PFSK-1 (cell line): Measurements from ENCODE around the gene MGAT4A.

Experiments used
- FOXP2 ChIP-seq: optimal IDR thresholded peaks from 2 replicates; pipeline ENCODE3; 2011; ENCODE audit warnings: borderline replicate concordance, control low read depth, inconsistent platforms; ENCODE audit not compliant: insufficient read depth; ENCODE audit errors: extremely low read length, extremely low read depth
- POLR2AphosphoS5 ChIP-seq: IDR thresholded peaks from 2 replicates; pipeline ENCODE4 v1.6.1; 2012; ENCODE audit warnings: low read depth, mild to moderate bottlenecking, control low read depth, low read length, moderate library complexity
- SIN3A ChIP-seq: IDR thresholded peaks from 2 replicates; pipeline ENCODE4 v1.6.1; 2012; ENCODE audit warnings: mild to moderate bottlenecking, low read length, moderate library complexity, borderline replicate concordance; ENCODE audit not compliant: insufficient read depth
- TAF1 ChIP-seq: IDR thresholded peaks from 2 replicates; pipeline ENCODE4 v1.6.1; 2012; ENCODE audit warnings: low read length, control low read depth, borderline replicate concordance; ENCODE audit not compliant: insufficient read depth
- TF ChIP-seq, protein P1 (sequence below), 2 experiments: IDR thresholded peaks; 2 replicates each; pipeline versions ENCODE4 v1.6.1 to v1.8.0; 2011 to 2012; ENCODE audit warnings: low read depth in 2 of 2, low read length in 2 of 2, control low read depth in 1 of 2, inconsistent platforms in 1 of 2, mild to moderate bottlenecking in 1 of 2, moderate library complexity in 1 of 2; ENCODE audit not compliant: insufficient read depth in 1 of 2

Gene MGAT4A

DNA sequence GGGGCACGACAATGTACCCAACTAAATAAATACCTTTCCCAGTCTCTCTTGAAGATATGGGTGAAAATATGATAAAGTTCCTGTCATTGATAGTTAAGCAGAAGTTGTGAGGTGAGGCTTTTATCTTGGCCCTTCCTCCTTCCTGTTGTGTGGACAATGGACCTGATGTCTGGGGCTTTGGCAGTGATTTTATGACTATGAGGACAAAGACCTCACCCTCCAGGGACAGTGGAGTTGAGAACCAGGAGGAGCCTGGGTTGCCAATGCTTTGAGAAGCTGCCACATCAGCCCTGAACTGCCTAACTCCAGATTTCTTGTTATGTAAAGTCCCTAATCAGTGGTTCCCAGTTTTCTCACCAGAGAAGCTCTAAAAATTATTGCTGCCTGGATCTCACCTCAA lies 20.8 kb upstream of the MGAT4A start:
- TF ChIP-seq TAF1 (no peak), POLR2AphosphoS5 (no peak), SIN3A (no peak), FOXP2 (no peak)
- TF ChIP-seq, protein P1, sequence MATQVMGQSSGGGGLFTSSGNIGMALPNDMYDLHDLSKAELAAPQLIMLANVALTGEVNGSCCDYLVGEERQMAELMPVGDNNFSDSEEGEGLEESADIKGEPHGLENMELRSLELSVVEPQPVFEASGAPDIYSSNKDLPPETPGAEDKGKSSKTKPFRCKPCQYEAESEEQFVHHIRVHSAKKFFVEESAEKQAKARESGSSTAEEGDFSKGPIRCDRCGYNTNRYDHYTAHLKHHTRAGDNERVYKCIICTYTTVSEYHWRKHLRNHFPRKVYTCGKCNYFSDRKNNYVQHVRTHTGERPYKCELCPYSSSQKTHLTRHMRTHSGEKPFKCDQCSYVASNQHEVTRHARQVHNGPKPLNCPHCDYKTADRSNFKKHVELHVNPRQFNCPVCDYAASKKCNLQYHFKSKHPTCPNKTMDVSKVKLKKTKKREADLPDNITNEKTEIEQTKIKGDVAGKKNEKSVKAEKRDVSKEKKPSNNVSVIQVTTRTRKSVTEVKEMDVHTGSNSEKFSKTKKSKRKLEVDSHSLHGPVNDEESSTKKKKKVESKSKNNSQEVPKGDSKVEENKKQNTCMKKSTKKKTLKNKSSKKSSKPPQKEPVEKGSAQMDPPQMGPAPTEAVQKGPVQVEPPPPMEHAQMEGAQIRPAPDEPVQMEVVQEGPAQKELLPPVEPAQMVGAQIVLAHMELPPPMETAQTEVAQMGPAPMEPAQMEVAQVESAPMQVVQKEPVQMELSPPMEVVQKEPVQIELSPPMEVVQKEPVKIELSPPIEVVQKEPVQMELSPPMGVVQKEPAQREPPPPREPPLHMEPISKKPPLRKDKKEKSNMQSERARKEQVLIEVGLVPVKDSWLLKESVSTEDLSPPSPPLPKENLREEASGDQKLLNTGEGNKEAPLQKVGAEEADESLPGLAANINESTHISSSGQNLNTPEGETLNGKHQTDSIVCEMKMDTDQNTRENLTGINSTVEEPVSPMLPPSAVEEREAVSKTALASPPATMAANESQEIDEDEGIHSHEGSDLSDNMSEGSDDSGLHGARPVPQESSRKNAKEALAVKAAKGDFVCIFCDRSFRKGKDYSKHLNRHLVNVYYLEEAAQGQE (IDR thresholded peaks at IDR 0.05; ENCODE audit: insufficient read depth in 1 of 2, low read depth in 2 of 2, low read length in 2 of 2), result no peak

GRCh38 chr2:98750593-98751282 lies 19.8 kb upstream of the MGAT4A start:
- TF ChIP-seq FOXP2 (no peak), SIN3A (no peak), POLR2AphosphoS5 (no peak), TAF1 (no peak)
- TF ChIP-seq, protein P1 (IDR thresholded peaks at IDR 0.05; ENCODE audit: insufficient read depth in 1 of 2, low read depth in 2 of 2, low read length in 2 of 2), result no peak

- TF ChIP-seq POLR2AphosphoS5 (no peak), SIN3A (no peak)
- TF ChIP-seq, protein P1 (IDR thresholded peaks at IDR 0.05; ENCODE audit: insufficient read depth in 1 of 2, low read depth in 2 of 2, low read length in 2 of 2), result no peak
Observed at GRCh38 chr2:98749066-98749450, 18.1 kb upstream of the MGAT4A start.

- TF ChIP-seq SIN3A, result no peak
- TF ChIP-seq FOXP2, result no peak
- TF ChIP-seq, protein P1 (IDR thresholded peaks at IDR 0.05; ENCODE audit: insufficient read depth in 1 of 2, low read depth in 2 of 2, low read length in 2 of 2), result no peak
- no peak for TF ChIP-seq POLR2AphosphoS5
- no peak for TF ChIP-seq TAF1
Observed at GRCh38 chr2:98748292-98749065, 17.5 kb upstream of the MGAT4A start.
